Stimulated activated effector memory CD8-positive, alpha-beta T cell treated with anti-CD3 and anti-CD28 coated beads, Interleukin-12 subunit alpha, Interleukin-12 subunit beta, amount 100 ng/mL, for 72 hours (primary cell): ENCODE data around the gene BMP10.
A peak's percentile ranks its signal among the peaks of the same experiment; 100 is the strongest.

Experiments
- ATAC-seq: fragments of 150-1000 bp; cut with Tn5 transposase; 2 replicates; pipeline ENCODE4 v1.10.0; 2021
- DNase-seq, 2 donors: peaks; one replicate each; pipeline ENCODE4 v3.0.0; 2021 to 2022; ENCODE audit warnings: low spot score in 2 of 2
- H3K27ac Mint-ChIP-seq: one replicate; pipeline ENCODE4 v1.8.0; 2022; ENCODE audit warnings: mild to moderate bottlenecking, mixed read lengths
- H3K36me3 Mint-ChIP-seq: one replicate; pipeline ENCODE4 v1.8.0; 2022; ENCODE audit warnings: mild to moderate bottlenecking, mixed read lengths
- H3K4me1 Mint-ChIP-seq: one replicate; pipeline ENCODE4 v1.8.0; 2022; ENCODE audit warnings: mixed read lengths
- H3K4me3 Mint-ChIP-seq: one replicate; pipeline ENCODE4 v1.8.0; 2022; ENCODE audit warnings: mild to moderate bottlenecking, mixed read lengths
- H3K9me3 Mint-ChIP-seq: one replicate; pipeline ENCODE4 v1.8.0; 2022; ENCODE audit warnings: mixed read lengths

The BMP10 gene

DNA sequence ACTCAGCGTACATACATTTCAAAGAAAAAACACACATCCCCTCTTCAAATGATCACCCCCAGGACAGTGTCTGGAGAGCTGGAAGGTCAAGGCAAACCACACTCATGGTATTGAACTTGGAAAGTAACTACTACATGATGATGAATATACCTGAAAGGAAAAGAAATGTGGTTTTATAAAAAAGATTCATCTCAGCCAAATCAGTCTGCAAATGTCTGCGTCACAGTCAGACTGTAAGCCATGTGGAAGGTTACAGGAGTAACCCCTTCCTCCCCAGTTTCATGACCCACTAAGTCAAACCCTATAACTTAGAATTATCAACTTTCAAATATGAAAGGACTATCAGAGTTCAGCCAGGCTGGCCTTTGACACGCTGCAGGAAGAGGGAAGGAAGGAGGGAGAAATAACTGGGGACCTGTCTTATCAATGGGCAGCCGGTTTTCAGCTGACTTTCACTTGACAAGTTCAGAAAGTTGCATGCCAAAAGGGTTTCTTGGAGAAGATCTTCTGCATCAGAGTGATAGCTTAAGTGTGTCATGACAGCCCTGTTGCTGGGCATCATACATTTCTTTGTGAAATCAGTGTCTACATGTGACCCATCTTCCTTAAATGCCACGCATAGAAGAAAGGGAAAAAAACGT is 7.0 kb upstream of the BMP10 start:
- Mint-ChIP-seq H3K4me3 (no peak overlapping the region), H3K9me3 (no peaks in the 10 kb centered on the region), H3K27ac (no peak overlapping the region), H3K4me1 (no peaks in the 10 kb centered on the region), H3K36me3 (no peaks in the 10 kb centered on the region)
- DNase-seq (no peak), ATAC-seq (no peak)

DNA sequence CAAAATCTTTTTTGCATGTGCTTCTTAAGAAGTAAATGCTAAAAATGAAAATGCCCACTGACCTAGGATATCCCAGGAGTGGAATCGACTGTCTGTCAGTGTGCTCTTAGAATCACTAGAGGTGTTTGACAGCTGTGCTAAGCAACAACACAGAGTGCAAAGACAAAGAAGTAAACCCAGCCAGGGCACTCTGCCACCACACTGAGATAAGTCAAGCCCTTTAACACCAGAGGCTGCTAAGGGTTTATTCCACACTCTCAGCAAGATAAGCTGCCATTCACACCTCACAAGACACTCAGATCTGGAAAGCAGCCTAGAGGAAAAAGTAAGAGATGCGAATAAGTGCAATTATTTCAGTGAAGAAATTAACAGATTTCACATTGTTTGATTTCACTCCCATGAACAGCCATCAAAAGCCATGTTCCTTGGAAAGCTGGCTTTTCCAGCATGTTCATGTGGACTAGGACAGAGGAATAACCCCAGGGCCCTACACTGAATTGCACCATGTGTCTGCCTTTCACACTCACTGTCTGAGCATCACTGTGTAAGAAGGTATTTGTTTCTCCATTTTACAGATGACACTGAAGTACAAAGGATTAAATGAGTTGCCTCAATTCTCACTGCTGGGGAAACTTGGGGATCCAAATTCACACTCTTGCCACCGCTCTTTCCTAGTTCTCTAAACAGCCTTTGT is 6.0 kb upstream of the BMP10 start:
- no peaks in the 10 kb centered on the region for H3K9me3 Mint-ChIP-seq
- no peak overlapping the region for H3K4me3 Mint-ChIP-seq
- no peaks in the 10 kb centered on the region for H3K36me3 Mint-ChIP-seq
- DNase-seq (no peak), ATAC-seq (no peak)
- no peak overlapping the region for H3K27ac Mint-ChIP-seq
- no peaks in the 10 kb centered on the region for H3K4me1 Mint-ChIP-seq

DNA sequence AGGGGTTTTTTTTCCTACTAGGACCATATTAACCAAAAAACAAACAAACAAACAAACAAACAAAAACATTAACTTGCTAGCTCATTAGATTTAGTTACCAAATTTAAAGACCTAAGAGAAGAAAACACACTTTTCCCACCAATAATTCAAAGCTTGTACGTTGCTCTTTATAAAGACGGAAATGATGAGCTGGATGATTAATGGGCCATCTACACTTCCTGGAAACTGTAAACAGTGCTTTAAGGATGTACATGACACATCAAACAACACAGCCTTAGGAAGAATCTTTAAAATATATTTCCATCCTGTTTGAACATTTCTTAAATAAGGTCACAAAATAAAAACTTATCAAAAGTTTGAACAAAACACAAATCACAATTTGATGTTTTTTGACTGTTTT is 982 bp downstream of the BMP10 start:
- DNase-seq (no peak), ATAC-seq (no peak)
- Mint-ChIP-seq H3K4me3 (no peak overlapping the region), H3K4me1 (no peaks in the 10 kb centered on the region), H3K36me3 (no peaks in the 10 kb centered on the region), H3K9me3 (no peaks in the 10 kb centered on the region), H3K27ac (no peak overlapping the region)

DNA sequence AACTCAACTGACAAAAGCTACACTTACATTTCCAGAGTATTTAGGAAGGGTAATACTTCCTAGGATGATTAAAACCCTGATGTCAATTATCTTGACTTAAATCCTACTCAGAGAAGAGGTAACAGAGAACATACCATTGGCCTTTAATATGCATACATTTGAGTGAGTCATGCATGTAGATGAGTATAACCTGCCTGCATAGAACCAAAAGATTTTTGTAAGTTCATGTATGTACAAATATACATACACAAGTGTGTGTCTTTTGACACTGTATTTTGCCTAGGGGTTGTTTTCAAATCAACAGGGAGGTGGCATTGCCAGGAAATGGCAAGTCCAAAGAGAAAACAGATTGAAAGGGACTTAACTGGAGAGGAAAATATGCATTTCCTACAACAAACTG is 6.1 kb downstream of the BMP10 start:
- no peak for ATAC-seq
- Mint-ChIP-seq H3K4me3 (no peak overlapping the region), H3K27ac (no peak overlapping the region), H3K4me1 (no peaks in the 10 kb centered on the region), H3K9me3 (no peaks in the 10 kb centered on the region), H3K36me3 (no peaks in the 10 kb centered on the region)
- no peak for DNase-seq

DNA sequence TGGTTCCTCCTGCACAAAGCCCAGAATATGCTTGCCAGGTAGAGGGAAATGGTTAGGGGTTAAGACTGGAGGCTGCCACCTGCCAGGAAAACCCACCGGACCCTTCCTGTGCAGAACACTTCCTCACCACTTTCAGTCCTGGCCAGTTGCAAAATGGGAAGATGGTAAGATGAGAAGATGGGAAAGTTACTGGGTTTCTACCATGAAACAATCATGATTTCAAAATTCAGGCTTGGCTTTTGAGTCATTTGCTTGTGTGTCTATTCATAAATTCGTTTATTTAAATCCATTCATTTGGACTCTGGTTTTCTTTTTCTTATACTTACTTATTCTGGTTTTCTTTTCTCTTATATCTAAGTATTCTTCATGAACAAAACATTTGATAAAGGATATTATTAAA is 7.2 kb downstream of the BMP10 start:
- no peak overlapping the region for H3K4me3 Mint-ChIP-seq
- no peaks in the 10 kb centered on the region for H3K9me3 Mint-ChIP-seq
- DNase-seq, result no peak
- H3K4me1 Mint-ChIP-seq, result peaks cover 4% of the 10 kb centered on the region
- H3K36me3 Mint-ChIP-seq, result no peaks in the 10 kb centered on the region
- no peak overlapping the region for H3K27ac Mint-ChIP-seq
- ATAC-seq, result no peak

DNA sequence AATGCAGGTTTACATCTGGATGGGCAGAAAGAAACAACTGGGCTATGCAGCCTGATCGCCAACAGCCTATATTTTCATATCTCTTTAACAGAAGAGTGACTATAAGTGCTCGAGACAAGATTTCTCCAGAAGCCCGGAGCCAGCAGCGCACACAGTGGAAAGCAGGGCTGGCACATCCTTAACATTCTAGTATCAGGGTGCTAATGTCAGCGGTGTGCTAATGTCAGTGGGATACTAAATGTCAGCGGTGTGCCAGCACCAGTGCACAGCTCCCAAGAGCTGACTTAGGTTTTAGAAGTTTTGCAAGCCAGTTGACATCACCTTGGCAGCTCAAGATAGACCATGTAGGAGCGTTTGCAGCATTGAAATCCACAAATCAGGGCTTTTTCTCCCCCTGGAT is 8.3 kb downstream of the BMP10 start:
- no peaks in the 10 kb centered on the region for H3K9me3 Mint-ChIP-seq
- no peaks in the 10 kb centered on the region for H3K36me3 Mint-ChIP-seq
- no peak for DNase-seq
- H3K4me1 Mint-ChIP-seq, result peaks cover 12% of the 10 kb centered on the region
- ATAC-seq, result no peak
- H3K4me3 Mint-ChIP-seq, result no peak overlapping the region
- no peak overlapping the region for H3K27ac Mint-ChIP-seq

DNA sequence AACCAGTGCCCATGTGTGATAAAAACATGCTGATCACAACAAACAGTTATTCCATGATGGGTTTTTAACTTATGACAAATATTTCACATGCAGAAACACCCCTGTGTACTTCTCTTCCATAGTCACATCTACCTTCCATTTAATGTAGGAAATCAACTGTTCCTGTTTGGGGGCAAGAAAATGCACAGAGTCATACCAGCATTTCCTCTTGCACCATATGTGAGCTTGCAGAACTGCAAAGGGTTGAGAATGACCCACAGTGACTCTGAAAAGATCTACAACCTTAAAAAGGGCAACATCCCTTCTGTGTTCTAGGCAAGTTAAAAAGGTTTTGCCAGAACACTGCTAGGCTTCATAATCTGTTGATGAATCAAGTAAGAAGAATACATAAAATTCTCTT is 9.9 kb downstream of the BMP10 start:
- Mint-ChIP-seq H3K9me3 (no peaks in the 10 kb centered on the region), H3K4me1 (peaks cover 19% of the 10 kb centered on the region), H3K36me3 (no peaks in the 10 kb centered on the region), H3K27ac (no peak overlapping the region), H3K4me3 (no peak overlapping the region)
- DNase-seq, result no peak
- ATAC-seq, result no peak

DNA sequence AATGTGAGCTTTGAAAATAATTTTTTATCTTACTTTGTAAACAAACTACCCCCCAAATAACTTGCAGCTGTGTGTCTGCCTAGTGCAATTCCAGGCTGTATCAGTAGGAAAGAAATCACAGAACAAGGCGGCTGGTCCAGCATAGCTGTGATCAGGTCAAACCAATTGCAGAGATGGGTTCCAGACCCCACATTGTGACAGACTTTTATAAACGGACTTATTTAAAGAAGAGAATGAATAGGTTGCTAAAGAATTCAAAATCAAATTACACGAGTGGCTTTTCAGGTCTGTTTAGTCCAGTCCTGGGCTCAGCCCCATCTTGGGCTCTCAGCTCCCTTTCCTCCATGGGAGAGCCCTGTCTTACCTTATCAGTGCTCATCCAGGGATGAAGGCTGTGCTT is 11.1 kb downstream of the BMP10 start:
- no peak for DNase-seq
- ATAC-seq, result no peak
- H3K4me3 Mint-ChIP-seq, result no peak overlapping the region
- no peaks in the 10 kb centered on the region for H3K36me3 Mint-ChIP-seq
- no peaks in the 10 kb centered on the region for H3K9me3 Mint-ChIP-seq
- no peak overlapping the region for H3K27ac Mint-ChIP-seq
- peaks cover 19% of the 10 kb centered on the region for H3K4me1 Mint-ChIP-seq

DNA sequence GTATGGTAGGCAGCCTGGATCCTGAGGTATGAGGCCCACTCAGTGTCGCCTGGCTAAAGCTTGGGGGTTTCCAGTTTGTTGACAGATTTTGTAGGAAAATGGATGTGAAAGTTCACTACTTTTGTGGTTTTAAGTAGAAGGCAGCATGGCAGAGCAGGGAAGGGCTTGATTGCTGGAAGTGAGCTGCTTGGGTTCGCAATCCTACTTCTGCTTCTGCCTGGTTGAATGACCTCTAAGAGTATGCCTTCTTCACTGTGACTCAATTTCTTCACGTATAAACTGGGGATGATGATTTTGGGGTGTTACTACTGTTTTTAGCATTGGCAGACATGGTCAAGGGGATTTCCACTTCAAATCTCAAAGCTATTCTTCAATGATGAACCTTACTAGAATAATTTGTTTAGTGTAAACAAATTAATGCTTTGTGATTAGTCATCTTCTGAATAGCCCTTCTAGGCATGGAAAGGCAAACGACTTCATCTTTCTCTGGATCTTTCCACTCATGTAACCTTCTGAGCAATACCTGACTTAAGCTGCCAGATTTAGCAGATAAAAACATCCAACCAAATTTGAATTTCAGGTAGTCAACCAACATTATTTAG is 13.2 kb downstream of the BMP10 start:
- Mint-ChIP-seq H3K36me3 (no peaks in the 10 kb centered on the region), H3K4me1 (peaks cover 19% of the 10 kb centered on the region), H3K4me3 (no peak overlapping the region), H3K27ac (no peak overlapping the region), H3K9me3 (no peaks in the 10 kb centered on the region)
- ATAC-seq, result peak; percentile 91
- DNase-seq, result no peak

DNA sequence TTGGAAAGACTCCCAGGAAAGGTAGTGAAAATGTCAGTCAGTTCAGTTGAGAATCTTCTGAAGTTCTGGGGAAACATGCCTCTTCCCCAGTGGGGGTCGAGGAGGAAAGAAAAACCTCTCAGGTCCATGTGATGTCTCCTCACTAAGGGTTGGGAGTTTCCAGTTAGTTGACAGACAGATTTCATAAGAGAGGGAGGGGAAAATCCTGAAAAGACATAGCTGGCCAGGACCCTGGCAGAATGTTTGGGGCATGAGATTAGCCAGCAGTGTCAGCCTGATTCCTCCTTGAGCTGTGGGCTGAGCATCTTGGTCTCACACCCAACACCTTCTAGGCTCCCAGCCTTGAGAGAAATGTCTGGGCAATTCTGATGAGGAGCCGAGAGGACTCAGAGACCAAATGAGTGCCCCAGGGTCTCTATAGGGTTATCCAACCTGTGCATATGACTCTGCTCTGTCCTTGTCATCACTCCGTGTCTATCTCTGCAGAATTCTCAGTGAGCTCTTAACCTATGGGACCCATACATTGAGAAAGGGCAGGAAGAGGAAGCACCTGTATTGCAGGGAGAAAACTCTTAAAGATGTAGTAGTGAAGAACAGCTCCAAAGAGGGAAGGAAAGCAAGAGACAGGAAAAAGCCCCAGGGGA is 13.9 kb downstream of the BMP10 start:
- Mint-ChIP-seq H3K9me3 (no peaks in the 10 kb centered on the region), H3K4me1 (peaks cover 19% of the 10 kb centered on the region), H3K4me3 (no peak overlapping the region), H3K36me3 (no peaks in the 10 kb centered on the region), H3K27ac (no peak overlapping the region)
- peak; percentile 32 for ATAC-seq
- no peak for DNase-seq

DNA sequence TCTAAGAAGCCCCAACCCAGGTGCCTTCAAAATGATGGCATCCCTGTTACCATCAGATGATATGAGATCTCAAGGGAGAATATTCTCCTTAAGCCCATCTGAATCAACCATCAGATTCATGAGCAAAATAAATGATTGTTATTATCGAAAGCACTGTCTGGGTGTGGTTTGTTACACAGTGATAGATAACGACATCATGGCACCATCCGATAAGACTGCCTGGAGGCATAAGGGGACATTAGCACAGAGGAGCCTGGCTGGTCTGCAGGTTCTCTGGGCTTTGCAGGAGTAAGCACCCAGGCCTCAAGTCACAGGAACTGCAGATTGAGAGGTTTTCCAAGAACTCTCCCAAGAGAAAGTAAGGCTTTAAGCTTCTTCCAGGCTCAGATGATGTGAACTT is 15.6 kb downstream of the BMP10 start:
- Mint-ChIP-seq H3K4me1 (peaks cover 19% of the 10 kb centered on the region), H3K36me3 (no peaks in the 10 kb centered on the region), H3K9me3 (no peaks in the 10 kb centered on the region), H3K27ac (no peak overlapping the region), H3K4me3 (no peak overlapping the region)
- ATAC-seq (no peak), DNase-seq (no peak)

DNA sequence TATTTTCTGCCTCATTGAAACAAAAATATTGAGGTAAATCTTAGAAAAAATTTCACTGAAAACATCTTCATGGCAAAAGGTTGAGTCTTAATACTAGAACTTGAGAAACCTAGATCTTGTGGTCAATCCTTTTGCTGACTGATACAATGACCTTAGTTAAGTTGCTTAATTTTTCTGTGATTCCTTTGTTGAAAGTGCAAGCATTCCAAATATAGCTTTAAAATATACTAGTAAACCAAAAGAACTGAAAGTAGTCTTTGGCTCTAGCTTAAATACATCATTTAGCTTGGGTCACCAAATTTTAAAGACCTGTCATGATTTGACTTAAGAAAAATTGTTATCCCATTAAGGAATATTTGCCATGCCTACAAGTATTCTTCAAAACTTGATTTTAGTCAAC is 16.7 kb downstream of the BMP10 start:
- Mint-ChIP-seq H3K27ac (peak overlapping the region; percentile 9), H3K4me1 (peaks cover 17% of the 10 kb centered on the region), H3K9me3 (no peaks in the 10 kb centered on the region), H3K36me3 (no peaks in the 10 kb centered on the region), H3K4me3 (no peak overlapping the region)
- DNase-seq, result no peak
- no peak for ATAC-seq

DNA sequence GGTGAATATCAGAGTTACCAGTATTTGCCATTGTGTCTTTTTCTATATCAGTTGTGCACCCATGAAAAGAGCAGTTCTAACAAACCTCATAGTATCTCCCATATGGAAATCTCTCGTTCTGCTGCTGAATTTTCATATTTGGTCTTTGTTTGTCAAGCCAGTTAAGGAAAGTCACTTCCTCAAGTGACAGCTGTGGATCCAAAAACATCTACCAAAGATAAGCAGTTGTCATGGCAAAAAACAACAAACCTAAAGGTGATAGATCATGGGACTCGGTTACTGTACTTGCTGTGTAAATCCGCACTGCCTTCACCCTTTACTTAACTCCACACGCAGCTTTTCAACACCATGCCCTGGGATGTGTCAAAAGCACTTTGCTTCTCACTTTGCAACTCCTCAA is 17.3 kb downstream of the BMP10 start:
- no peak for ATAC-seq
- H3K27ac Mint-ChIP-seq, result no peak overlapping the region
- DNase-seq, result no peak
- H3K4me3 Mint-ChIP-seq, result no peak overlapping the region
- no peaks in the 10 kb centered on the region for H3K9me3 Mint-ChIP-seq
- no peaks in the 10 kb centered on the region for H3K36me3 Mint-ChIP-seq
- peaks cover 15% of the 10 kb centered on the region for H3K4me1 Mint-ChIP-seq

DNA sequence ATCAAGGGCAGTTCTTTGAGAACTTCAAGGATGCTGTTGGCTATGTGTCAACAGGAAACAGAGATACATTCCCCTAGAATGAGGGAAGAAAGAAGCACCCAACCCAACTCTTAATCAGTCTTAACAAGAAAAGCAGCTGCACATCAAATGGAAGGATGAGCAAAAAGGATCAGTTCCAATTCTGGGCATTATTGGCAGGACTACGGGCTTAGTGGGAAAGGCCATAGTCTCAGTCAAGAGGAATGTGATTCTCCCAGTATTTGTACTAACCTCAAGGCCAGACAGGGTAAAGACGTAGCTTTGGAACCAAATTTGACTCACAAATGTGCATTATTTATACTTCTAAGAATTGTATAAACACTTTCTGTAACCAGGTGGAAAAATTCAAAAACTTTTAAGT is 18.2 kb downstream of the BMP10 start:
- no peaks in the 10 kb centered on the region for H3K36me3 Mint-ChIP-seq
- H3K4me1 Mint-ChIP-seq, result peaks cover 8% of the 10 kb centered on the region
- no peaks in the 10 kb centered on the region for H3K9me3 Mint-ChIP-seq
- no peak overlapping the region for H3K27ac Mint-ChIP-seq
- DNase-seq, result no peak
- ATAC-seq, result no peak
- H3K4me3 Mint-ChIP-seq, result no peak overlapping the region

DNA sequence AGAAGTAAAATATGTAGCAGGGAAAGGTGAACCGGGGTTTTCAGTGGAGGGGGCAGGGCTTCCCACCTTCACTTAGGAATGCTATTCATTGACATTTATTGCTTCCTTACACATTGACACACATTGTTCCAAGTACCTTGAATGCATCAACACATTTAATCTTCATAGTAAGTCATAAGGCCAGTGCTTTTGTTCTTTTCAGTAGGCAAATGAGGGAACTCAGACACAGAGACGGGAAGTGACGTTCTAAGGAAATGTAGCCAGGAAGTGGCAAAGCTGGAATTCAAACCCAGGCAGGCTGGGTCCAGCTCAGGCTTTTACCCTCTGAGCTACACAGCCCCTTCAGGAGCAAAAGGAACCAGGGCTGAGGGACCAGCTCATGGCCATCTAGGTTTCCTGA is 20.7 kb downstream of the BMP10 start:
- Mint-ChIP-seq H3K4me1 (no peaks in the 10 kb centered on the region), H3K4me3 (no peak overlapping the region), H3K27ac (no peak overlapping the region), H3K9me3 (no peaks in the 10 kb centered on the region), H3K36me3 (no peaks in the 10 kb centered on the region)
- DNase-seq (no peak), ATAC-seq (no peak)

DNA sequence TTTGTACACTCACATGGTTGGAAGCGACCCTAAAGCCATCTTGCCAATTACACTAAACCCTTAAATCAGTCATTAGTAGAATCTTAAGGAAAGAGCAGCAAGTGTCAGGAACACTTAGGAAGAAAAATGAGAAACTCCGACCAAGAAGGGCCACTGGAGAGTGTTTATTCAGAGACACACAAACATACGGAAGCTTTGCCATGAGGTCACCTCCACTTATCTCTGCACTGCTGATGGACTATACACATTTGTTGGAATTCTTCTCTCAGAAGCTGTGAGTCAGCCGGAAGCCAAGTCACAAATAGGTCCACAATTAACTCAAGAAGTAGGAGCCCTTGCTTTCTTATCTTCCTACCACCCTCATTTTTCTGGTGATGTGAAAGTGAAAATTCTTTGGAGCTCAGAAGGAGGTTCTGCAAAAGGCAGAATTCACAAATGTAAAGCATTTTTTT is 21.6 kb downstream of the BMP10 start:
- Mint-ChIP-seq H3K4me3 (no peak overlapping the region), H3K4me1 (no peaks in the 10 kb centered on the region), H3K27ac (no peak overlapping the region), H3K36me3 (no peaks in the 10 kb centered on the region), H3K9me3 (no peaks in the 10 kb centered on the region)
- no peak for ATAC-seq
- no peak for DNase-seq
